ENCODE data around the gene THG1L. TPM values are rescaled to one million over a fixed set of nuclear protein-coding genes. Genes with fewer than 3 reads are reported as not detected.

Gene THG1L
- total and polyA plus RNA-seq, 2 of the 4 experiments (the other 2 are of a cell fraction): 15.2 to 20.4 TPM

DNA sequence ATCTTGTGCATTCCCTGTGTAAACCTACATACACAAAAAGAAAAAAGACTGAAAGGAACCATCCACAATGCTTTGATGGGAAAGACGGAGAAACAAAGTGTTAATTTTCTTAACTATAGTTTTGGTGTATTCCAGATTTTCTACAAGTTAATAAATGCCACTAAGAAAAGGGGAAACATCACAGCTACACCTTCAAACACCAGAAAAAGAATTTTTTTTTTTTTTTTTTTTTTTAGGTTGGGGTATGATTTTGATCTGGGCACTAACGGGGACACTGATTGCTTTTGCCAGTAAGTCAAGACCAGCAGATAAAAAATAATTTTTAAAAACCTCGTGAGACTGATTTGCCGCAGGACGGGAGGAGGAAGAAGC lies 334 bp upstream of the THG1L start:
- peak overlapping the region; percentile 69 for H2BK5ac ChIP-seq (ENCODE audit: low read depth, low read length, poor library complexity, severe bottlenecking)
- peak overlapping the region; percentile 65 for H3K4me3 ChIP-seq (ENCODE audit: insufficient read depth, low read depth, low read length)
- H3K79me1 ChIP-seq (ENCODE audit: low read depth in 1 of 2, low read length in 2 of 2): peaks cover 5 to 12% of the 10 kb centered on the region in 2 experiments; a peak in 3 of 4 replicates
- peak overlapping the region; percentile 95 for H2AK9ac ChIP-seq (replicated peaks; ENCODE audit: low read depth, low read length, poor library complexity)
- peaks cover 5% of the 10 kb centered on the region for H3K36me3 ChIP-seq (ENCODE audit: control insufficient read depth, insufficient read depth, low read length)
- no CpG with 5 or more reads among the region's 5 CpGs for WGBS, 2 experiments (ENCODE audit: extremely low coverage in 2 of 2, insufficient read length in 1 of 2)
- H2BK20ac ChIP-seq (ENCODE audit: low read depth, low read length): no peak overlapping the region
- dilution Hi-C loops (cut with HindIII; ENCODE audit: low sequenced_read_pairs, unreplicated experiment): no loop called here
- H2BK120ac ChIP-seq (ENCODE audit: low read depth, low read length): no peak overlapping the region
- ATAC-seq (ENCODE audit: low read depth) (no peak), DNase-seq (no peak)
- ChIA-PET CTCF (interaction anchor here (0.6 to 2.0 kb wide), 7 partner anchors 10 to 1287 kb away, joined by 3 to 14 read pairs (median 4); partner anchors contain the start of gene LSM11), POLR2A (ENCODE audit: unreplicated experiment) (interaction anchor here (0.6 to 1.0 kb wide), 4 partner anchors 11 to 215 kb away, joined by 3 read pairs; no protein-coding TSS in a partner anchor)
- peak overlapping the region; percentile 70; the same call in 1 of the 2 replicates for H3K56ac ChIP-seq (ENCODE audit: extremely low read depth, insufficient read depth, low read length)
- H3K4ac ChIP-seq (ENCODE audit: low read depth, low read length): peak overlapping the region; percentile 68; the same call in 1 of the 2 replicates
- peak overlapping the region; percentile 26 for H4K5ac ChIP-seq (ENCODE audit: low read depth, low read length)
- no peaks in the 10 kb centered on the region for H3K9me1 ChIP-seq (ENCODE audit: insufficient read depth, low read length)
- H4K8ac ChIP-seq (ENCODE audit: low read depth in 2 of 2, low read length in 2 of 2): peak overlapping the region; percentile 80 to 100
- H3K9me3 ChIP-seq (ENCODE audit: control insufficient read depth, insufficient read depth, low read length): no peaks in the 10 kb centered on the region
- intact Hi-C loops (cut with micrococcal nuclease): loop anchor here (5.0 kb wide), 1 partner anchor 214 kb away; no protein-coding TSS in a partner anchor
- H3K14ac ChIP-seq (replicated peaks; ENCODE audit: low read depth, low read length): peak overlapping the region; percentile 83
- TF ChIP-seq BHLHE40 (IDR thresholded peaks at IDR 0.05; ENCODE audit: low read depth, low read length) (no peak), POLR2A (IDR thresholded peaks at IDR 0.05; ENCODE audit: low read depth, low read length) (no peak), MAFK (IDR thresholded peaks at IDR 0.05; ENCODE audit: low read depth, low read length) (no peak), RAD21 (IDR thresholded peaks at IDR 0.05; ENCODE audit: low read length) (no peak)
- no peak overlapping the region for H3K23ac ChIP-seq (ENCODE audit: low read depth, low read length)
- no peaks in the 10 kb centered on the region for H3K4me1 ChIP-seq (ENCODE audit: control insufficient read depth, insufficient read depth, low read length)
- H4K20me1 ChIP-seq (ENCODE audit: insufficient read depth, low read length): no peaks in the 10 kb centered on the region
- H2AFZ ChIP-seq (replicated peaks; ENCODE audit: low read length, poor library complexity): peak overlapping the region; percentile 99
- H2AK5ac ChIP-seq (ENCODE audit: low read depth, low read length): no peak overlapping the region
- H3K4me2 ChIP-seq (ENCODE audit: low read depth, low read length): peak overlapping the region; percentile 65
- H2BK15ac ChIP-seq (ENCODE audit: low read depth, low read length): no peak overlapping the region; the same call in 2 of the 3 replicates
- H3K27ac ChIP-seq (ENCODE audit: insufficient read depth, low read length): peak overlapping the region; percentile 44
- peak overlapping the region; percentile 32; the same call in 1 of the 2 replicates for H4K91ac ChIP-seq (ENCODE audit: insufficient read depth, low read depth, low read length)
- H3K18ac ChIP-seq (ENCODE audit: low read depth, low read length): no peak overlapping the region
- peak overlapping the region; percentile 65 for H3K9ac ChIP-seq (ENCODE audit: low read depth, low read length)
- no TSS peak for BruUV-seq (replicated peaks)
- in situ Hi-C loops (cut with MboI; ENCODE audit: low sequenced_read_pairs): loop anchor here (10.0 kb wide), 1 partner anchor 406 kb away; no protein-coding TSS in a partner anchor
- no peaks in the 10 kb centered on the region for H3K27me3 ChIP-seq (ENCODE audit: control insufficient read depth, insufficient read depth, low read length)

All from IMR-90 (cell line).